Measurements from ENCODE around the gene CDH13. TPM values are rescaled to one million over a fixed set of nuclear protein-coding genes. Genes with fewer than 3 reads are reported as not detected.

CDH13 gene
- total RNA-seq, 4 donors from 2014 or later: 6.4 to 19.7 (median 11.7) TPM

DNA sequence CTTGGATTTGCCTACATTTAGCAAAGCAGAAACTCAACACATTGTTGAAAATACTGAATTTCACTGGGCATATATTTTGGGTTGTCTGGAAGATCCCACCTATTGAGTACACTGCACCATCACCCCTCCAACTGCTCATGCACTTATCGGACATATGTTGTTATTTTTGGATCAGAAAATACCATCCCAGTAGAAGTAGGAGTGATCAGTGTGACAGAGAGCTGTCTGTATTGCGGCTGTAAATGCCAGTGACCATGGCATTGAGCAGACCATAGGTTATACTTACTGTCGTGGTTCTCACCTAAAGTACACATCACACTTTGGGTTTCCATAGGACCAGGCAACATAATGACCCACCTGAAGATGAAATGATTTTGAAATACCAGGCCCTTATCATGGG is 264.7 kb downstream of the CDH13 start:
- TF ChIP-seq, protein P1, sequence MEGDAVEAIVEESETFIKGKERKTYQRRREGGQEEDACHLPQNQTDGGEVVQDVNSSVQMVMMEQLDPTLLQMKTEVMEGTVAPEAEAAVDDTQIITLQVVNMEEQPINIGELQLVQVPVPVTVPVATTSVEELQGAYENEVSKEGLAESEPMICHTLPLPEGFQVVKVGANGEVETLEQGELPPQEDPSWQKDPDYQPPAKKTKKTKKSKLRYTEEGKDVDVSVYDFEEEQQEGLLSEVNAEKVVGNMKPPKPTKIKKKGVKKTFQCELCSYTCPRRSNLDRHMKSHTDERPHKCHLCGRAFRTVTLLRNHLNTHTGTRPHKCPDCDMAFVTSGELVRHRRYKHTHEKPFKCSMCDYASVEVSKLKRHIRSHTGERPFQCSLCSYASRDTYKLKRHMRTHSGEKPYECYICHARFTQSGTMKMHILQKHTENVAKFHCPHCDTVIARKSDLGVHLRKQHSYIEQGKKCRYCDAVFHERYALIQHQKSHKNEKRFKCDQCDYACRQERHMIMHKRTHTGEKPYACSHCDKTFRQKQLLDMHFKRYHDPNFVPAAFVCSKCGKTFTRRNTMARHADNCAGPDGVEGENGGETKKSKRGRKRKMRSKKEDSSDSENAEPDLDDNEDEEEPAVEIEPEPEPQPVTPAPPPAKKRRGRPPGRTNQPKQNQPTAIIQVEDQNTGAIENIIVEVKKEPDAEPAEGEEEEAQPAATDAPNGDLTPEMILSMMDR (IDR thresholded peaks at IDR 0.05; ENCODE audit: low read depth): no peak

DNA sequence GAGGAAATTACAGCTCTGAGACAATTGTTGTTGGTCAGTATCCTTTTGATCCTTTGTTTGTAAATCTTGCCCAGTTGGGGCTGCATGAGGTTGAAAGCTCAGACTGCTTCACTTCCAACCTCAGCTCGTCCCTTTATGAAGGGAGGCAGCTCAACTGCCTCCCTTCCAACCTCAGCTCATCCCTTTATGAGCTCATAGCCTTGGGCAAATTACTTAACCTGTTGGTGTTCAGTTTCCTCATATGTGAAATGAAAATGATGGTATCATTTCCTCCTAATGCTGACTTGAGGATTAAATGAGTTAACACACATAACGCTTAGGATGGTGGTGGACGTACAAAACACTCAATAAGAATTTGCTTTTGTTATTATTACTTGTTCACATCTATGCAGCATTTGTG is 265.1 kb downstream of the CDH13 start:
- TF ChIP-seq, protein P1 (IDR thresholded peaks at IDR 0.05; ENCODE audit: low read depth): no peak

DNA sequence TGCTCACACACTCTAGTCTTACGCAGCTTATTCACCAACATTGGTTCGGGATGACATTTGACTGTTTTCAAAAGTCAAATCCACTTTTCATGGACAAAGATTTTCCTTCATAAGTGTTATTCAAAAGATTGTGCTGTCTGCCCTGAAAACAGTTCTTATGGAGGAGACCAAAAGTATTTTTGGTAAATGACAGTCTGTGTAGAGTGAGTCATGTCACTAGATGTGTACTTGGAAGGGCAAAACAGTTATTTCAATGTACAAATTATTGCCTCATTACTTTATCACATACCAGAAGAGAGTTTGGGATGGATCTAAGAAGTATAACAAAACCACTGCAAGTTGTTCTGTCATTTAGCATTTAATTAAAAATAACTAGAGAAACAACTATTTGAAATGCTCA is 265.6 kb downstream of the CDH13 start:
- TF ChIP-seq, protein P1 (IDR thresholded peaks at IDR 0.05; ENCODE audit: low read depth): no peak

DNA sequence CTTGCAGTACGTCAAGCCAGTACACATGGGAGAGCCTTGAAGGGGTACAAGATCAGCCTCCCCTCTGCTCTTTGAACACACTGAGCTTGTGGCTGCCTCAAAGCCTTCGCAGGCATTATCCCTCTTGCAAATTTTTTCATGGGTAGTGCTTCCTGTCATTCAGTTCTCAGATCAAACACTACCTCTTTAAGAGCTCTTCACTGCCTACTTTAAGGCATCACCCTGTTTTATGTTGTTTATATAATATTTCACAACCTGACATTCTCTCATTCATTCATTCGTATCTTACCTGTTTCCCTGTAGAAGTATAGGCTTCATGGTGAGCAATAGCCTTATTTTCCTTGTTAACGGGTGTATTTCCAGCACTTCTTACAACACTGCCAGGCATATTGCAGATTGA is 269.1 kb downstream of the CDH13 start:
- TF ChIP-seq, protein P1 (IDR thresholded peaks at IDR 0.05; ENCODE audit: low read depth): no peak

DNA sequence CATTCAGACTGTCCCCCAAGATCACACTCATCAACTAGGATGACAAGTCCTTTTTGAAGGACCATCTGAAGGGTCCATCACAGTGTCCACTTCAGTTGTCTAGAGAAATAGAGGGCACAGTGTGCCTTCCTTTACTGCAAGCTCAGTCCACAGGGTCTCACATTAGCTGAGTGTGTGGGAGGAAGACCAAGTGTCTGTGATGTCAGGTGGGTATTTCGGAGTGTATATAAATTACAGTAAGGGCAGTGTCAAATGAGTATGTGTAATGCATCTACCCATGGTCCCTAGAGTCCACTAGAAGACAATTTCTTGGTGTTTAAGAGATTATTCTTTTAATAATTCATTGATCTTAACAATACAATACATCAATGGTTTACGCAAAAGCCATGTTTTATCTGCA is 272.2 kb downstream of the CDH13 start:
- TF ChIP-seq, protein P1 (IDR thresholded peaks at IDR 0.05; ENCODE audit: low read depth): no peak

DNA sequence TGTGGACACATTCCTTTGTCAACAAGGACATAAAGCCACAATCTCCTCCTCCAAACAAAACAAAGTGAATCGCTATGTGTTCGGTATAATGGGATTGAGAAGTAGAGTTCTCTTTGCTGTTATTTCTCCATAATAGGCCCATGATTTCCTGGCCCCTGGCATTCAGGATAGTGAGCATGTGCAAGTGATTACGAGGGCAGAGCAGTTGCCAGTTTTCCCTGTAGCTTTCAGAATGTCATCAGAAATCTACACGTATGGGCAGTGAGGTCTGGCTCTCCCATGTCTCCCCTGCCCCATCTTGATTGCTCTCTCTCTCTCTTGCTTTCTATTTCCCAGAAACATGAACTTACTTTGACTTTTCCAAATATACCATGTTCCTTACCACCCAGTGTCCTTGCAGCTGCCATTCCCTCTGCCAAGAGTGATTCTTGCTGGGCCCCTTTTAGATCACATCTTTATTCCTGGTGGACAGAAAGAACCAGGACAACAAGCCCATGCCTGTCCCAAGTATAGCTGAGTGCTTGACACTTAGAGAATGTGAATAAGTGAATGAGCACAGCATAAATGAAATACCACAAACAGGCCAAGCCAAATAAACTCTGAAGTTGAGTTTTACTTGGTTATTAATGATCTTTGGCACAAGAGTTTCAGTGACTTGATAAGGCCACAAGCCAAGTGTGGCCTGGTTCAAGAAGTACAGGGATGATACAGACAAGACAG is 273.1 kb downstream of the CDH13 start:
- TF ChIP-seq, protein P1 (IDR thresholded peaks at IDR 0.05; ENCODE audit: low read depth): no peak

DNA sequence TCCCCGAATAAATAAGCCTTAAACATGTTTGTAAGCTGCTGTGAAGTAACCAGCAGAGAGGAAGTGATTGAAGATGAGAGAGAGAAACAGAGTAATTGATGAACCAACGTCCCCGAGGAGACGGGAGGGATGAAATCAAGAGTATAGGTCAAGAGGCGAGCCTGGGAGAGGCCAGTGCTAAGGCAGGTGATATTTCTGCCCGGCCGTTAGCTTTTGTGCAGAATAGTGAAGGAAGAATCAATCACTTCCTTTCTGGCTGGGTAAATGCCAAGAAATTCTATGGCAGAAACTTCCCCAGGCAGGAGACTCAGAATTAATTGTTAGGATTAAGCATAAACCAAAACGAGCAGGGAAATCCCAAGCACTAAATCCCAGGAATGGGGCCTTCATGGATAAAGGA is 273.8 kb downstream of the CDH13 start:
- TF ChIP-seq, protein P1 (IDR thresholded peaks at IDR 0.05; ENCODE audit: low read depth): no peak
